OCI-LY1 (cell line): ENCODE results near the gene CAV1.

Source experiments
- H2AFZ ChIP-seq: fragments of 200-600 bp; sonication (generic), shearing (Covaris generic); 2 replicates; pipeline ENCODE4 v1.6.0; 2014; ENCODE audit warnings: antibody characterized with exemption, mild to moderate bottlenecking, low read length
- H3F3A ChIP-seq: fragments of 200-600 bp; sonication (generic), shearing (Covaris generic); 2 replicates; pipeline ENCODE4 v1.6.0; 2014; ENCODE audit warnings: mild to moderate bottlenecking, antibody characterized with exemption, low read length, moderate library complexity; ENCODE audit not compliant: insufficient read depth
- H3K27ac ChIP-seq: fragments of 200-600 bp; sonication (generic); 2 replicates; pipeline ENCODE4 v1.5.1; 2014; ENCODE audit warnings: low read length, mixed run types, mild to moderate bottlenecking, low read depth; ENCODE audit not compliant: poor library complexity, severe bottlenecking
- H3K27me3 ChIP-seq: fragments of 200-600 bp; sonication (generic); 2 replicates; pipeline ENCODE4 v1.6.0; 2014; ENCODE audit warnings: antibody characterized with exemption, mild to moderate bottlenecking, low read length, moderate library complexity; ENCODE audit not compliant: insufficient read depth
- H3K36me3 ChIP-seq: fragments of 200-600 bp; sonication (generic); 2 replicates; pipeline ENCODE4 v1.6.1; 2014; ENCODE audit warnings: mild to moderate bottlenecking, antibody characterized with exemption, low read length, moderate library complexity, mixed read lengths; ENCODE audit not compliant: insufficient read depth
- H3K4me1 ChIP-seq: fragments of 200-600 bp; sonication (generic); 2 replicates; pipeline ENCODE4 v1.5.1; 2014; ENCODE audit warnings: mild to moderate bottlenecking, low read length, moderate library complexity; ENCODE audit not compliant: insufficient read depth, severe bottlenecking
- H3K4me2 ChIP-seq: fragments of 200-600 bp; sonication (generic), shearing (Covaris generic); 2 replicates; pipeline ENCODE4 v1.6.1; 2014; ENCODE audit warnings: low read length
- H3K4me3 ChIP-seq: fragments of 200-600 bp; sonication (generic); 2 replicates; pipeline ENCODE4 v1.5.1; 2014; ENCODE audit warnings: low read length, low read depth, mild to moderate bottlenecking, mixed read lengths; ENCODE audit not compliant: poor library complexity, severe bottlenecking
- H3K79me2 ChIP-seq: fragments of 200-600 bp; shearing (Covaris generic); 2 replicates; pipeline ENCODE4 v1.6.1; 2016; ENCODE audit warnings: mixed run types, low read length, mixed read lengths; ENCODE audit not compliant: insufficient read depth
- H3K9ac ChIP-seq: fragments of 200-600 bp; sonication (generic), shearing (Covaris generic); 2 replicates; pipeline ENCODE4 v1.6.1; 2014; ENCODE audit warnings: mild to moderate bottlenecking, low read length, mixed read lengths
- H3K9me2 ChIP-seq: fragments of 200-600 bp; sonication (generic), shearing (Covaris generic); 2 replicates; pipeline ENCODE4 v1.6.1; 2014; ENCODE audit warnings: low read depth, mild to moderate bottlenecking, low read length, mixed read lengths
- H3K9me3 ChIP-seq: fragments of 200-600 bp; shearing (Covaris generic); 2 replicates; pipeline ENCODE4 v1.6.1; 2014; ENCODE audit warnings: low read length, mixed read lengths
- H4K20me1 ChIP-seq: fragments of 200-600 bp; sonication (generic), shearing (Covaris generic); 2 replicates; pipeline ENCODE4 v1.6.0; 2016; ENCODE audit warnings: mild to moderate bottlenecking, low read length; ENCODE audit not compliant: insufficient read depth
- EZH2 ChIP-seq: fragments of 200-600 bp; sonication (generic), shearing (Covaris generic); IDR thresholded peaks from 2 replicates; pipeline ENCODE4 v1.8.0; 2017; ENCODE audit warnings: borderline replicate concordance, mixed run types, mild to moderate bottlenecking, antibody characterized with exemption, low read length, moderate library complexity, mixed read lengths
- TF ChIP-seq, protein P1 (sequence below): fragments of 200-600 bp; sonication (generic), shearing (Covaris generic); IDR thresholded peaks from 2 replicates; pipeline ENCODE4 v1.5.1; 2017; ENCODE audit warnings: mild to moderate bottlenecking, antibody characterized with exemption, low read length, moderate library complexity, mixed read lengths

CAV1 gene

DNA sequence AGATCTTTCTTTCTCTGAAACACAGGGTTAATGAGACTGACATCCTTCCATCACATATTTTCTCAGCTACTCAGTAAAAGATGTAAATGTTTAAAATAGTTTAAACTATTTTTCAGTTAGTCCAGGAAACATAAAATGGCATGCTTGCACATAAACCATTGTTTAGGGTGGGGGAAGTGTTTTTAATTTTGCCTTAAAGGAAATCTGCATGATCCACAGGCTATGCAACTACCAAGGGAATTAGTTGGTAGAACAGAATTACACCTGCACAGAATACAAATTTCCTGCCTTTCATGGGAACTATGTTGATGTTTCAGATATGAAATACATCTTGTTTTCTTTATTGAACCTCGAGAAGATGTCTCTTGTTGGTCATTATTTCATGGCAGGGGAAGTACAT lies 10.6 kb downstream of the CAV1 start:
- no peak overlapping the region for H3K4me3 ChIP-seq
- H3K79me2 ChIP-seq, result no peaks in the 10 kb centered on the region
- no peaks in the 10 kb centered on the region for H4K20me1 ChIP-seq
- H3K27ac ChIP-seq, result no peak overlapping the region
- no peak for TF ChIP-seq EZH2
- TF ChIP-seq, protein P1, sequence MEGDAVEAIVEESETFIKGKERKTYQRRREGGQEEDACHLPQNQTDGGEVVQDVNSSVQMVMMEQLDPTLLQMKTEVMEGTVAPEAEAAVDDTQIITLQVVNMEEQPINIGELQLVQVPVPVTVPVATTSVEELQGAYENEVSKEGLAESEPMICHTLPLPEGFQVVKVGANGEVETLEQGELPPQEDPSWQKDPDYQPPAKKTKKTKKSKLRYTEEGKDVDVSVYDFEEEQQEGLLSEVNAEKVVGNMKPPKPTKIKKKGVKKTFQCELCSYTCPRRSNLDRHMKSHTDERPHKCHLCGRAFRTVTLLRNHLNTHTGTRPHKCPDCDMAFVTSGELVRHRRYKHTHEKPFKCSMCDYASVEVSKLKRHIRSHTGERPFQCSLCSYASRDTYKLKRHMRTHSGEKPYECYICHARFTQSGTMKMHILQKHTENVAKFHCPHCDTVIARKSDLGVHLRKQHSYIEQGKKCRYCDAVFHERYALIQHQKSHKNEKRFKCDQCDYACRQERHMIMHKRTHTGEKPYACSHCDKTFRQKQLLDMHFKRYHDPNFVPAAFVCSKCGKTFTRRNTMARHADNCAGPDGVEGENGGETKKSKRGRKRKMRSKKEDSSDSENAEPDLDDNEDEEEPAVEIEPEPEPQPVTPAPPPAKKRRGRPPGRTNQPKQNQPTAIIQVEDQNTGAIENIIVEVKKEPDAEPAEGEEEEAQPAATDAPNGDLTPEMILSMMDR, result no peak
- no peaks in the 10 kb centered on the region for H3F3A ChIP-seq
- H3K9me3 ChIP-seq, result no peaks in the 10 kb centered on the region
- H3K27me3 ChIP-seq, result no peaks in the 10 kb centered on the region
- no peak overlapping the region for H3K9ac ChIP-seq
- no peaks in the 10 kb centered on the region for H3K9me2 ChIP-seq
- H3K36me3 ChIP-seq, result no peaks in the 10 kb centered on the region
- no peak overlapping the region for H3K4me2 ChIP-seq
- H3K4me1 ChIP-seq, result no peaks in the 10 kb centered on the region
- no peak overlapping the region for H2AFZ ChIP-seq

DNA sequence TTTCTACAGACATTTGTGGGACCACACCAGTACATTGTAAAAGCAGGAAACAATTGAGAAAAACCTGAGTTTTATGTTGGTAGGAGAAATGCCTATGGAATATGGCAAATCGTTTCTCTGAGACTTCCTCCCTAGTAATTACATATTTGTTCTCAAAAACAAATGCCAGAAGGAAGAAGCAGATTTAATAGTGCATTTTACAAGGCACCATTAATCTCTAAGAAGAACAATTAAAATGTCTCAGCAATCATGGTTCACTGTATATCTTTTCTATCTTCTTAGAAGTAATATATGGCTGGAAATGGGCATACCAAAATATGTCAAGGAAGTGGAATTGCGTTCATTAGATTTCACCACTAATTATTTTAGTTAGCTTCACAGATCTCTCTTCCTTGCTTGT lies 13.3 kb downstream of the CAV1 start:
- Histone ChIP-seq H3K36me3 (no peaks in the 10 kb centered on the region), H3K9ac (no peak overlapping the region), H3K9me3 (no peaks in the 10 kb centered on the region), H4K20me1 (no peaks in the 10 kb centered on the region), H3F3A (no peaks in the 10 kb centered on the region), H2AFZ (no peak overlapping the region), H3K9me2 (no peaks in the 10 kb centered on the region), H3K79me2 (no peaks in the 10 kb centered on the region), H3K4me2 (no peak overlapping the region), H3K4me1 (no peaks in the 10 kb centered on the region), H3K27me3 (no peaks in the 10 kb centered on the region), H3K4me3 (no peak overlapping the region), H3K27ac (no peak overlapping the region)
- TF ChIP-seq EZH2, result no peak
- TF ChIP-seq, protein P1, result no peak

DNA sequence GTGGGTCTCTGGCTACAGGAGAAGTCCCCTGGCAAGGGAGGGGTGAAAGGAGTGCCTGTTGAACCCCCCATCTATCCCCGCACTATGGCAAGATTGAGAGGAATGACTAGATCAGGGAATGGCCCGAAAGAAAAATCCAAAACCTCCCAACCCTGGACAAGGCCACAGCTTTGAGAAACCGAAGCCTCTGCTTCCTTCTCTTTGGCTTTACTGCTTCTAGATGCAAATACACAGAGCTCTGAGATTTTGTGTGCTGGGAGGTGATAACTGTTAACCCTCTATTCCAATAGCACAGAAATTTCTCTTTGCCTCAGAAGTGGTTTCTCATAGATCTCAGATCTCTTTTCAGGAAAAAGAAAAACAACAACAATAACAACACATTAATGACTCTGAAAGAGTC lies 15.0 kb downstream of the CAV1 start:
- no peaks in the 10 kb centered on the region for H3K27me3 ChIP-seq
- H3K27ac ChIP-seq, result no peak overlapping the region
- no peaks in the 10 kb centered on the region for H4K20me1 ChIP-seq
- H3K36me3 ChIP-seq, result no peaks in the 10 kb centered on the region
- H3K9me2 ChIP-seq, result no peaks in the 10 kb centered on the region
- H3K9me3 ChIP-seq, result no peaks in the 10 kb centered on the region
- no peak overlapping the region for H2AFZ ChIP-seq
- no peak overlapping the region for H3K4me3 ChIP-seq
- H3F3A ChIP-seq, result no peaks in the 10 kb centered on the region
- H3K79me2 ChIP-seq, result no peaks in the 10 kb centered on the region
- H3K9ac ChIP-seq, result no peak overlapping the region
- H3K4me2 ChIP-seq, result no peak overlapping the region
- no peaks in the 10 kb centered on the region for H3K4me1 ChIP-seq
- TF ChIP-seq, protein P1, result no peak
- no peak for TF ChIP-seq EZH2
